OCI-LY3 (cell line): ENCODE measurements around the gene GDI1.

Experiments
- EZH2phosphoT487 ChIP-seq: fragments of 200-600 bp; shearing (Covaris generic); IDR thresholded peaks from 2 replicates; pipeline ENCODE4 v1.6.1; 2018; ENCODE audit warnings: antibody characterized with exemption, mixed run types, low read depth
- TF ChIP-seq, protein P1 (sequence below): fragments of 200-600, 300-600 bp; sonication (generic); IDR thresholded peaks from 2 replicates; pipeline ENCODE4 v1.5.1; 2014; ENCODE audit warnings: antibody characterized with exemption, low read length, low read depth

DNA sequence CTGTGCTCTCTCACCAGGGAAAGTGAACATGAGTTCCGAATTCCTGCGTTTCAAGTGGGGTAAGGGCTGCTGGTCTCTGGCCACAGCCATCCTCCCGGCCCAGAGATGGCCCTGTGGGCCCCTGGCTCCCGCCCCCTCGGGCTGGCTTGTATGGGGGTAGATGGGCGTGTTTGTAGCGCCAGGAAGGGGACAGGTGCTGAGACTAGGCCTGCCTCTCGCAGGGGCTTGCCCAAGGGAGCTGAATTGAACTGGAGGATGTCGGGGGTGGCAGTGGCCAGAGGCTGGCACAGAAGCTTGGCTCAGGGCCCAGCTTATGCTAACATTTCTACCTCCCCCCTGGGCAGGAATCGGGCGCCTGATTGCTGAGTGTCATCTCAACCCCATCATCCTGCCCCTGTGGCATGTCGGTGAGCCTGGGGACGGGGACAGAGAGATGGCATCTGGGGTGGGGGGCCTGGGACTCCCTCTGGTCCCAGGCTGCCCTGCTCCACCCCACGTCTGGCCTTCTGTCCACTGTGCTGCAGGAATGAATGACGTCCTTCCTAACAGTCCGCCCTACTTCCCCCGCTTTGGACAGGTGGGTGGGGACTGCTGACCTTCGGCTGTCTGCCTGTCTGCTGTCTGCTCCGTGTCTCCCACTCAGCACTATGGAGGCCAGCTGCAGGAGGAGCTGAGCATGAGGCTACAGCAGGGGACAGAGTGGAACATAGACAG, 17.1 kb upstream of the GDI1 start:
- TF ChIP-seq, protein P1, sequence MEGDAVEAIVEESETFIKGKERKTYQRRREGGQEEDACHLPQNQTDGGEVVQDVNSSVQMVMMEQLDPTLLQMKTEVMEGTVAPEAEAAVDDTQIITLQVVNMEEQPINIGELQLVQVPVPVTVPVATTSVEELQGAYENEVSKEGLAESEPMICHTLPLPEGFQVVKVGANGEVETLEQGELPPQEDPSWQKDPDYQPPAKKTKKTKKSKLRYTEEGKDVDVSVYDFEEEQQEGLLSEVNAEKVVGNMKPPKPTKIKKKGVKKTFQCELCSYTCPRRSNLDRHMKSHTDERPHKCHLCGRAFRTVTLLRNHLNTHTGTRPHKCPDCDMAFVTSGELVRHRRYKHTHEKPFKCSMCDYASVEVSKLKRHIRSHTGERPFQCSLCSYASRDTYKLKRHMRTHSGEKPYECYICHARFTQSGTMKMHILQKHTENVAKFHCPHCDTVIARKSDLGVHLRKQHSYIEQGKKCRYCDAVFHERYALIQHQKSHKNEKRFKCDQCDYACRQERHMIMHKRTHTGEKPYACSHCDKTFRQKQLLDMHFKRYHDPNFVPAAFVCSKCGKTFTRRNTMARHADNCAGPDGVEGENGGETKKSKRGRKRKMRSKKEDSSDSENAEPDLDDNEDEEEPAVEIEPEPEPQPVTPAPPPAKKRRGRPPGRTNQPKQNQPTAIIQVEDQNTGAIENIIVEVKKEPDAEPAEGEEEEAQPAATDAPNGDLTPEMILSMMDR: no peak
- no peak for TF ChIP-seq EZH2phosphoT487
